ENCODE measurements around the gene TMX4.
A peak's percentile ranks its signal among the peaks of the same experiment; 100 is the strongest.
"Not testable (repeated sequence)": the region's sequence is repeated elsewhere in the genome, so short reads cannot be mapped to it uniquely, and the experiment has no call there.

TMX4 gene

GRCh38 chr20:8019246-8019997, at the start of gene TMX4:
Gene TMX4 (minus strand): TSS chr20:8019761. CDS start chr20:8019613, 148 bp downstream.
- peak within 1 kb of the TSS; percentile 81 for H3K4me3 ChIP-seq (ENCODE audit: low read depth, low read length)
- DNase-seq (ENCODE audit: low read depth): peak; percentile 89

GRCh38 chr20:8067082-8067481, 47.5 kb upstream of the TMX4 start:
- DNase-seq (ENCODE audit: low read depth): no peak
- H3K4me3 ChIP-seq (ENCODE audit: low read depth, low read length): no peak overlapping the region

GRCh38 chr20:8066662-8067061, 47.1 kb upstream of the TMX4 start:
- H3K4me3 ChIP-seq (ENCODE audit: low read depth, low read length): no peak overlapping the region

DNA sequence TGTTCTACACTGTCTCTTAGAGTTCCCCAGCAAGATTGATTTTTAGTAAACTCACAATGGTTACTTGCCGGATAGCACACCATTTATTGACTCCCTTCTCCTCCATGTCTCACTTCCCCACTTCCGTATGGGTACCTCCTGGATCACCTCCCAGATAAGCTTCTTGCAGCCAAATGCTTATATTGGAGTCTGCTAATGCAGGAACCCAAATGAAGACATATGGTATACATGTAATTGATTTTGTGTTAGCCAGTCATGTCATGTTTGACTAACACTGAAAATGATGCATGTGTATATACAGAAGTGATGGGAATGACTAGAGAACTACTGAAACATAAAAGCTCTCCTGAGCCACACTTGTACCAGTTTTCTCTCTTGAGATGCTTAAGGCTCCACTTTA, 46.1 kb upstream of the TMX4 start:
- no peak for DNase-seq (ENCODE audit: low read depth)
- H3K4me3 ChIP-seq (ENCODE audit: low read depth, low read length): no peak overlapping the region

More at GRCh38 chr20:8066662-8067061, 47.1 kb upstream of the TMX4 start:
- no peak for DNase-seq (ENCODE audit: low read depth)

DNA sequence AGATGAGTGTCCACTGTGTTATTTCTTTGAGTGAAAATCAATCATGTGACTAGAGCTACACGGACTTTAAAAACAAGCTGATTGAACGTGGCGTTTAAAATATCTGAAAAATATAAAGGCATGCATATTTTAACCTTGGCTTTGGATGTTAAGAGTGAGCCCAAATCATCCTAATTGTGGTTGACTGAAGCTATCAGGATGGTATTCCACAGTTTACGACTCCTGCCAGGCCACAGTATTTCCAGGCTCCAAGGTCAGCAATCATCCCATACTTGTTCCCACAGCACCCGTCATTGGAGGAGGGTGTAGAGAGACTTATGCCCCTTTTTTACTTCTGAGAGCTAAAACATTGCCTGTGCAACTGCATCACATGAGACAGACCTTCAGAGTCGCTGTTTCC, 43.2 kb upstream of the TMX4 start:
- no peak overlapping the region for H3K4me3 ChIP-seq (ENCODE audit: low read depth, low read length)
- no peak for DNase-seq (ENCODE audit: low read depth)

- no peak for DNase-seq (ENCODE audit: low read depth)
- no peak overlapping the region for H3K4me3 ChIP-seq (ENCODE audit: low read depth, low read length)
These were observed 42.4 kb upstream of the TMX4 start for GRCh38 chr20:8061861-8062518.

GRCh38 chr20:8060977-8061376, 41.4 kb upstream of the TMX4 start:
- DNase-seq (ENCODE audit: low read depth): no peak
- H3K4me3 ChIP-seq (ENCODE audit: low read depth, low read length): no peak overlapping the region

DNA sequence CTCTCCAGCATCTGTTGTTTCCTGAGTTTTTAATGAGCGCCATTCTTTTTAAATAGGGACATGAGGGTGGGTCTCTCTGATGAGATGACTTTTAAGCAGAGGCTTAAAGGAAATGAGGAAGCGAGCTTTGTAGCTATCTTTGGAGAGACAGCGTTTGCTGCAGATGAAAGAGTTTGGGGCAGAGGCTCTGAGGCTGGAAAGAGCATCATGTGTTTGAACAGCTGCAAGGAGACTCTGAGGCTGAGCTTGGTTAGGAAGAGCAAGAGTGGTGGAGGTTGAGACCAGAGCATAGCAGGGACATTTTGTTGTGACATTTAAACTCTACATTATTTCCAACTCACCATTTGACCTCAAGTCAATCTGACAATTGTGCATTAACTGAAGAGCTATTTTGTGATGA, 38.3 kb upstream of the TMX4 start:
- DNase-seq (ENCODE audit: low read depth): no peak
- H3K4me3 ChIP-seq (ENCODE audit: low read depth, low read length): no peak overlapping the region

DNA sequence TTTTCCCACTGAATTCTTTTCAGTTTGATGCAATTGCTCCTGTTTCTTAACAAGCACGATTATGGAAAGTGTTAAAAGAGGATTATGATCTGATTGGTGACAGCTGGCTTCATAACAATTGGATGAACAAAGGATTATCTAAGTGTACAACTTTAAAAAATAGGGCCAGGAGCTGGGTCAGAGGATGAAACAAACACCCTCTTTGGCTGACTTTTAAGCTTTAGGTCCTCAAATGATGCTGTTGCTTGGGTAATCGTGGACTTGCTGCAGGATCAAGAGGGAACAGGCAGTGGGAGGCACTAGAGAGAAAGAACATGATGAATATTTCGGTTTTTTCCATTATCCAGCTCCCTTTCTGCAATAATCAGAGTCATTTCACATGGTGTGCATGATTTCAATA, 35.5 kb upstream of the TMX4 start:
- H3K4me3 ChIP-seq (ENCODE audit: low read depth, low read length): no peak overlapping the region
- DNase-seq (ENCODE audit: low read depth): no peak

- H3K4me3 ChIP-seq (ENCODE audit: low read depth, low read length): no peak overlapping the region
- no peak for DNase-seq (ENCODE audit: low read depth)
These were observed 30.7 kb upstream of the TMX4 start for GRCh38 chr20:8050157-8050837.

GRCh38 chr20:8049310-8049709, 29.7 kb upstream of the TMX4 start:
- H3K4me3 ChIP-seq (ENCODE audit: low read depth, low read length): no peak overlapping the region
- no peak for DNase-seq (ENCODE audit: low read depth)

GRCh38 chr20:8045946-8046345, 26.4 kb upstream of the TMX4 start:
- DNase-seq (ENCODE audit: low read depth): no peak
- no peak overlapping the region for H3K4me3 ChIP-seq (ENCODE audit: low read depth, low read length)

- H3K4me3 ChIP-seq (ENCODE audit: low read depth, low read length): no peak overlapping the region
- no peak for DNase-seq (ENCODE audit: low read depth)
These were observed 24.2 kb upstream of the TMX4 start for GRCh38 chr20:8043687-8044282.

GRCh38 chr20:8039042-8039441, 19.5 kb upstream of the TMX4 start:
- DNase-seq (ENCODE audit: low read depth): no peak
- no peak overlapping the region for H3K4me3 ChIP-seq (ENCODE audit: low read depth, low read length)

DNA sequence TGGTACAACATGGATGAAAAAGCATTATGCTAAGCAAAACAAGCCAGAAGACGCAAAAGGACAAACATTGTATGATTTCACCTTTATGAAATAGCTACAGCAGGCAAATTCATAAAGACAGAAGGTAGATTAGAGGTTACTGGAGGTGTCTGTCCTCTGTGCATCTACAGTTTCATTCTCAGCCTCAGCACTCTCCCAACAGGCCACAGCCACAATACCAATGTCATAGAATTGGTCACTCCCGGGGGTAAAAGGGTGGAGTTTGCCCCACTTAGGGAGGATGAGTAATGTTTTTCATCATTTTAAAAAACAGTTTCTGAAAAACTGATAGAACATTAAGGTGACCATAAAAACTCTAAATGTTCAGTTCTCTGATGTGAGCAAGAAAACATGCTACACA, 17.2 kb upstream of the TMX4 start:
- DNase-seq (ENCODE audit: low read depth): no peak

GRCh38 chr20:8033151-8033841, 13.7 kb upstream of the TMX4 start:
- no peak for DNase-seq (ENCODE audit: low read depth)

More for the DNA sequence above, 17.2 kb upstream of the TMX4 start:
- no peak overlapping the region for H3K4me3 ChIP-seq (ENCODE audit: low read depth, low read length)

GRCh38 chr20:8032499-8032898, 12.9 kb upstream of the TMX4 start:
- no peak for DNase-seq (ENCODE audit: low read depth)
- no peak overlapping the region for H3K4me3 ChIP-seq (ENCODE audit: low read depth, low read length)

More at GRCh38 chr20:8033151-8033841, 13.7 kb upstream of the TMX4 start:
- no peak overlapping the region for H3K4me3 ChIP-seq (ENCODE audit: low read depth, low read length)

- DNase-seq (ENCODE audit: low read depth): not testable (repeated sequence)
These were observed 12.0 kb upstream of the TMX4 start for GRCh38 chr20:8031539-8031938.

DNA sequence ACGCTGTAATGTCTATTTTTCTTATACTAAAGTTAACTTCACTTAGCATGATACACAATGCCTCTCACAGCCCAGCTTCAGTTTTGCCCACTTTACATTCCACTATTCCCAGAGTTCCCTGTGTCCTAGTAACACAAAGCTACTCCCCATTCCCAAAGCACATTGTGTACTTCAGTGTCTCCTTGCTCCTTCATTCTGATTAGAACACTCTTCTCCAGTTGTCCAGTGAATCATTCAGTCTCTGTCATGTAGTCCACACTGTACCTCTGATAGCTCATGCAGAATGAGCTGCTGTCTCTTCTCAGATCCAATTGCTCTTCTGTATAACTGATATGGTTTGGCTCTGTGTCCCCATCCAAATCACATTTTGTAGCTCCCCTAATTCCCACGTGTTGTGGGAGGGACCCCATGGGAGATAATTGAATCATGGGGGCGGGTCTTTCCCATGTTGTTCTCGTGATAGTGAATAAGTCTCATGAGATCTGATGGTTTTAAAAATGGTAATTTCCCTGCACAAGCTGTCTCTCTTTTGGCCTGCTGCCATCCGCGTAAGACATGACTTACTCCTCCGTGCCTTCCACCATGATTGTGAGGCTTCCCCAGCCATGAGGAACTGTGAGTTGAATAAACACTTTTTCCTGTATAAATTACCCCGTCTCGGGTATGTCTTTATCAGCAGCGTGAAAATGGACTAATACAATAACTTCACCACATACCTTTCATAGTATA, 2.1 kb upstream of the TMX4 start:
- no peak for DNase-seq (ENCODE audit: low read depth)
- no peak overlapping the region for H3K4me3 ChIP-seq (ENCODE audit: low read depth, low read length)

More at GRCh38 chr20:8031539-8031938, 12.0 kb upstream of the TMX4 start:
- not testable (repeated sequence) for H3K4me3 ChIP-seq (ENCODE audit: low read depth, low read length)

All from skeletal muscle cell (primary cell).